Skin of body (tissue), 2 donors: ENCODE data around the gene IL22RA1. TPM values are rescaled to one million over a fixed set of nuclear protein-coding genes. Genes with fewer than 3 reads are reported as not detected.

Experiments
- DNase-seq: peaks from one replicate; lab custom pipeline; 2025; lab: John Stamatoyannopoulos, UW
- total RNA-seq: library from RNA; depleted of rRNA; stranded (reverse); fragments of >200 nt; gene quantifications from one replicate; pipeline ENCODE4 v1.2.3, GENCODE V29; 2014

Gene IL22RA1, protein sequence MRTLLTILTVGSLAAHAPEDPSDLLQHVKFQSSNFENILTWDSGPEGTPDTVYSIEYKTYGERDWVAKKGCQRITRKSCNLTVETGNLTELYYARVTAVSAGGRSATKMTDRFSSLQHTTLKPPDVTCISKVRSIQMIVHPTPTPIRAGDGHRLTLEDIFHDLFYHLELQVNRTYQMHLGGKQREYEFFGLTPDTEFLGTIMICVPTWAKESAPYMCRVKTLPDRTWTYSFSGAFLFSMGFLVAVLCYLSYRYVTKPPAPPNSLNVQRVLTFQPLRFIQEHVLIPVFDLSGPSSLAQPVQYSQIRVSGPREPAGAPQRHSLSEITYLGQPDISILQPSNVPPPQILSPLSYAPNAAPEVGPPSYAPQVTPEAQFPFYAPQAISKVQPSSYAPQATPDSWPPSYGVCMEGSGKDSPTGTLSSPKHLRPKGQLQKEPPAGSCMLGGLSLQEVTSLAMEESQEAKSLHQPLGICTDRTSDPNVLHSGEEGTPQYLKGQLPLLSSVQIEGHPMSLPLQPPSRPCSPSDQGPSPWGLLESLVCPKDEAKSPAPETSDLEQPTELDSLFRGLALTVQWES
- total RNA-seq: 5.0 TPM

DNA sequence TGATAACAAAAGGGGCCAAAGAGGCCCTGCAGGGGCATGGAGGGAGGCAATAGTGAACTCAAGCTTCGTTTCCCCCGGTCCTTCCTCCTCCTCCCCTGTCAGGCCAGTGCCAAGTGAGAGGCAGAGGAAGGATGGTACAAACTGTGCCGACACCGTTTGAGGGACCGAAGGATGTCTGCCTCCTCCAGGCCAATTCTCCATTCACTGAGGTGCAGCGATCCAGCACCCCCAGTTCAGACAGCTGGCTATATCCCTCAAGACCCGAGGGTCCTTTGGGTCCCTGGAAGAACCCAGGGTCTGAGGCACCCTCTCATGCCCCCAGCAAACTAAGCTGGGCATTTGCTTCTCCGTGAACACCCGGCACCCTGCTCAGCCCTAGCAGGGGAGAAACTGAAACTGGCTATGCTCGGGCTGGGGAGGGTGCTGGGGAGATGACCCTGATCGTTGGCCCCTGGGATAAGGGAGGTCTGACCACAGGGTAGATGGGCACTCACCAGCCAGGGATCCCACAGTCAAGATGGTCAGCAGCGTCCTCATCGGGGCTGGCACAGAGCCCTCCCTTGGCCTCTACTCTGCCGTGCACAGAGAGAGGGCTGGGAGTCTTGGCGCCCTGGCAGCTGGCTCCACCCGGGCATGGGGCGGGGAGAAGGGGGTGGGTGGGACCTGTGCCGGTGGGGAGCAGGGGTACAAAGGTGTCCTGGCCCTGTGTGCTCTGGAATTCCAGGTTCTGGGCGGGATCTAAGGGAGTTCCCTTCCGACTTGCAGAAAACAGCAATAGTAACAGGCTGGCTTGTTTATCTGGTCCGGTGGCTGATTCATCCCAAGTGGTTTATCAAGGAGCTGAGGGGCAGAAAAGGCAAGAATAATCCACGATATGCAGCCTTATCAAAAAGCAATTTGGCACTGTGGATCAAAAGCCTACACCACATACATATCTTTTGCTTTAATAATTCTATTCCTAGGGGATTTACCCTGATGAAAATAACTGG is at the start of gene IL22RA1:
Gene IL22RA1, minus strand, starts transcription at position 595 of the 989 bp plus-strand sequence. Its CDS starts 58 bp downstream, at position 537.
- no peak for DNase-seq

DNA sequence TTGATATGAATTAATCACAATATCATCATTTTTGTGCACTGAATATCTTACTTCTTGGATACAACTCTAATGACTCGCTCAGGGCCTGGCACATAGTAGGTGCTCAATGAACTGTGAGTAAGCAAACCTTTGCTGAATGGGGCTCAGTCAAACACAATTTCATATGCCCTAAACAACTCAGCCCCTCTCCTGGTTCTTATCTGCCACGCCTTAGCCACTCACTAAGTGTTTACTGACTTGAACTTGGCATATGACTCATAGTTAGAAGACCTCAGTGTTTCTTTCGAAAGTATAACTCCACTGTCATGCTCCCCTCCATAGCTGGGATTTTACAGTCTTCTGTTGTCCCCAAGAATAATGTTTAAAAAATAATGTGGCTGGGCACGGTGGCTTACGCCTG is 48.9 kb upstream of the IL22RA1 start:
- DNase-seq: no peak

DNA sequence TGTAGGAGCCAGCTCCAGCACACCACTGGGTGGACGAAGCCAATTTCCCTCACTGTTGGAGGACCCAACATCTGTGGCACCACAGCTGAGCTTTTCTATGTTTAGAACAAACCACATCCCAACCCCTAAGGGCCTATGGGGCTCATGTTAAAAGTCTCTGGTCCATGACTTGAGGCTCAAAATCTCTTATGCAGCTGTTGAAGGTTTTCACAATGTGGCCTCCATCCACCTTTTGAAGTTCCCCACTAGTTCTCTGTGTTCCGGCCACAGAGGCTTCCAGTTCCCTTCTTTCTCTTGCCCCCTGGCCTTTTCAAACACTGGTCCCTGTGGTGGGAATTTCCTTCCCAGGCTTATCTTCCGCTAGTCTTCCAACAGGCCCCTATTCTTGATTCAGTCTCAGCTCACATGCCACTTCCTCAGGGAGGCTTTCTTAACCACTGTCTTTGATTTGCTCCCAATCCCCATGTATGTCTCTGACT is 48.1 kb upstream of the IL22RA1 start:
- no peak for DNase-seq

DNA sequence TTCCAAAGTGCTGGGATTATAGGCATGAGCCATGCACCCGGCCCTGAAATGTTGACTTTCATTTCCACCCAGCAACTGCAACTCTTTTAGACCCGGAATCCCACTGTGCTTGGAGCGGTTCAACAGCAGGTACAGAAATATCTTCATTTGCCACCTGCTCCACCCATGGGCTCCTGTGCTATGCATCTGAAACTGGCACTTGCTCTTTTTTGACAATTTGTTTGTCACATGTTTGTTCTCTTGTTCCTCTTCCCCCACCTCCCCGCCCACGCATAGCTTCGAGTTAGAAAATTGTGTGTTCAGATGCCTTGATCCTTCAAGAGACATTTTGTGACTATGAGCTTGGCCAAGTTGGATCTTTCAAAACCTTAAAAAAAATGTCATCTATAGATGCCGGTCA is 46.6 kb upstream of the IL22RA1 start:
- DNase-seq: no peak

DNA sequence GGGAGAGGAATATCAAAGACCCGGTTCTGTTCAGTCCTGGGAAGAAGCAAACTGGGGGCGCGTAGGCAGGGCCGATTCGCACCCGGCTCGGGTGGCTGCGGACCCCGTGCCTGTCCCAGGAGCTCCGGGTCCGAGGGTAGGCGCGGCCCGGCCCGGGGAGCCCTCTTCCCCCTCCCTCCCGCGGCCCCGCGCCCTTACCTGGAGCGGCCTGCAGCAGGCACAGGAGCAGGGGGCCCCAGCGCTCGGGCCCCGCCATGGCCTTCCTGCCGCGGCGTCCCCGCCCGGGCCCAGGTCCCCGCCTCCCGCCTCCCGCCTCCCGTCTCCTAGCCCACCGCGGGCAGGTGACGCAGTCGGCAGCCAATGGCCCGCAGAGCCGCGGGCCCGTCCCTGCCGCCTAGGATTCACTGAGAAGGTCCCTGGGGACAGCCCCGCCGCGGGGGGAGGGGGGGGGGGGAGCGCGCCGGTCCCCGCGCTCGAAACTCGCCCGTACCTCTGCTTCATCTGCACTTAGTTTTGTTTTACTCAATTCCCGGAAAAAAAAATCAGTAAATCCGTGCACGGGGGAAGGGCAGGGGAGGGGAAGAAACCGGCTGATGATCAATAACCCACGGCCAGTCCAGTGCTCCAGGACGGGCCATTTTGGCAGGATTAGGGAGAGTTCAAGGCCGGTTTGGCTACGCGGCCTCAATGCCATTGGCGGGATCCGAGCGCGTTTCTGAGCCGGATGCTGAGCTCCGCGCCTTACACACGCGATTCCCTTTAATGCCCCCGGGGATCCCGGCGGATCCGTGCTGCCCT is 44.3 kb upstream of the IL22RA1 start, which contains the start of gene IFNLR1:
Gene IFNLR1, minus strand, starts transcription at position 297 of the 798 bp plus-strand sequence. Its CDS starts 41 bp downstream, at position 256.
- no peak for DNase-seq

DNA sequence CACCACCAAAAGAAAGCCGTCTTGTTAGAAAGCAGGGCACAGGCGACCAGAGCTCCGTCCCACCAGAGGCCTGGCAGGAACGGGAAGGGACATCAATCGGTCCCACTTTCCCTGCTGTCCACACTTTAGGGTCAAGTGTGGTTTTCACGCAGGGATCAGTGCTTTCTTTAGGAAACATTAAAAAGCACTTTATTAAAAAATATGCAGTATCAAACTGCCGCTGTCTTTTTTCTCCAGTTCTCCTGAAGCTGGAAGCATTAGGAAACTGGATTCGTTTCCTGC is 43.7 kb upstream of the IL22RA1 start:
- DNase-seq: no peak

DNA sequence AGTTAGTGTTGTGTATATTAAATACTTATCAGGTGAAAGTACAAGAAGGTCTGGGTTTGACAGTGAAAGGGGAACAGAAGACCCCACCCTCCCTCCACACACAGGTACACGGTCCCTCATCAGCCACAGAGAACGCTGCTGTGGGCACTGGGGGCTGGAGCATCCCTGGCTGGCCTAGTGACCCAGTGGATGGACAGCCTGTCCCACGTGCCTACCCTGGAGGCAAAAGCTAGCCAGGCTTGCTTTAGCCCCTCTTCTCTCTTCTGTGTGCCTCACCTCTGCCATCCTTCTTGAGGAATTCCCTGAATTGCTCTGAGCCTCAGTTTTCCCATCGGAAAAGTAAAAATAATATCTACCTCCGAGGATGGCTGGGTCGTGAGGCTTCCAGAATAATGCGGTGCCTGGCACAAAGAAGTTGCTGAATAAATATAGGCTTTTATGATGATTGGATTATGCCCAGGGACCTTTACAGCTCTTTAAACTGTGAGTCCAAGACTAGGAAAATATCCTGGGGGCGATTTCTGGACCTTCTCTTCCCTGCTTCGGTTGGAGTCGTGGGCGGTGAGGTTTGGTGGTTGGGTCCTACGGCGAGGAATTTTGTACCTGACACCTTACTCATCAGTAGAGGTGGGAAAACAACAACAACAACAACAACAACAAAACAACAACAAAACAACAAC is 43.2 kb upstream of the IL22RA1 start:
- no peak for DNase-seq

DNA sequence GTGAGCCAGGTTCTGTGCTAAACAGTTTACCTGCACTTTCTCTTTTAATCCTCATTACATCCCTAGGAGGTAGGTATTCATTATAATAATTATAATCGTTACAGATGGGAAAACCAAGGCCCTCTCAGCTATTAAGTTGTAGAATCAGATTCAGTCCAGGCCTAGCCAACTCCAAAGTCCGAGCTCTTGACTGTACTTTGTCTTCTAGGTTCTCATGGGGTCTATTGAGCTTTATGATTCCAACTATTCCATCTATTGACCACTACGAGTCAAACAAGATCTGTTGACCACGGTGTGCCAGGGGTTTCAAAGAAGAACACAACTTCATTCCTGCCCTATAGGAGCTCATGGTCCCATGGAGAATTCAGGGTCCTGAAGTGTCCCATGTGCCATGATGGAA is 42.1 kb upstream of the IL22RA1 start:
- DNase-seq: no peak

DNA sequence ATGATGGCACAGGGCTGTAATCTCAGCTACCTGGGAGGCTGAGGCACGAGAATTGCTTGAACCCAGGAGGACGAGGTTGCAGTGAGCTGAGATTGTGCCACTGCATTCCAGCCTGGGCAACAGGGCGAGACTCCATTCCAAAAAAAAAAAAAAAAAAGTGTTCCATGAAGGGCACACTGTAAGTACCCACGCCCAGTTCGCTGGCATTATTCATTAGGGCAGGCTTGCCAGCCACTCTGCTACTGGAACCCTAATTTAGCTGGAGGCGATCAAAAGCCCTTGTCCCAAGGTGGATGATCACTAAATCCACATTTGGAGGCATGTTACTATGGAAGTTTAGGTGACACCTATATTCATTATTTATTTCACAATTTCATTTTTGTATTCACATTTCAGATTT is 39.1 kb upstream of the IL22RA1 start:
- no peak for DNase-seq

DNA sequence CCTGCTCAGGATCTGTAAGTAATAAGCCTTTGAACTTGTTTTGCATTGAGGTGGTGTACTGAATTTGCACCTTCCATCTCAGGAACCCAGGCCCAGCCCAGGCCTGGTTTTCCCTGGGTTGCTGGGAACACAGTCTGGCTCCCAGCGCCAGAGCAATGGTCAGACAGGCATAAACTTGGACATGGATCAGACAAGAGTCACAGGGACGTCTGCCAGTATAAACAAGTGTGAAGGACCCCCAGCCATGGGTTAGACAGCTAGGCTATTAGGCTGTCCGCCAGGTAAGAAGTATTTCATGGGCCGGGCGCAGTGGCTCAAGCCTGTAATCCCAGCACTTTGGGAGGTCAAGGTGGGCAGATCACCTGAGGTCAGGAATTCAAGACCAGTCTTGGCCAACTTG is 38.7 kb upstream of the IL22RA1 start:
- no peak for DNase-seq

DNA sequence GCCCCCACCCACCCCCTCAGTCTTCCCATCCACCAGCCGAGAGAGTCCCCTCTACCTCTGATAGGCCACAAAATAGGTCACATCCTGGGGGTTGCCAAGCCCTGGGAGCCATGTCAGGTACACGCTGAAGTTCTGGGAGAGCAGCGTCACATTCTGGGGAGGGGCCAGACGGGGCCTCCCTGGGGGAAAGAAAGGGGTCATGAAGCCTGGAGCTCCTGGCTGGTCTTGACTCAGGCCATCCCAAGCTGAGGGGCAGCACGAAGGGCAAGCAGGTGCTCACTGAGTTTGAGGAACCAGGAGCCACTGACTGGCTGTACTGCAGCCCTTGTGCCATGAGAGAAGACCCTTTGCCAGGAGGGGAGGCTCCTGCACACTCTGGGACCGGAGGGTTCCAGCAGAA is 37.7 kb upstream of the IL22RA1 start:
- no peak for DNase-seq

DNA sequence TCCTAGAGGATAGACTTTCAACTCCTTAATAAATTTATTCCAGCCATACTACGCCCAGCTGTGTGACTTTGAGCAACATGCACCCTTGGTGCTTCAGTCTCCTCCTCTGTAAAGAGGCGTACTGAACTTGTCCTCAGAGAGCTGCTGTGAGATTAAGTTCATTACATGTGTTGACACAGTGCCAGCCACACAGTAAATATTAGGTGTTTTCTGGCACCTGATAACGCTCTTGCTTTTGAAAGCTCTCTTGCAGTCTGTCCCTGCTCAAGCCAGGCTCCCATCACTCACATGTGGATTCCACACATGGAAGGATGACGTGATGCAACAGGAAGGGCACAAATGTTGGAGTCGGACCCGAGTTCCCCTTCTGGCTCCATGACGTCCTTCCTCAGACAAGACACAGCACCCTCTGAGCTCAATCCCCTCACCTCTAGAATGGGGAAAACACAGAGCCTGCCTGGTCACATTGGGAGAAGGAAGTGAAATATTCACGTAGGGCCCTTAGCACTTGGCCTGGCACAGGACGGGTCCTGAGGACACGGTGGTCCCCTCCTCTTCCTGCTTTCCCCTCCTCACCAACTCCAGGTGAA is 36.4 kb upstream of the IL22RA1 start:
- DNase-seq: no peak

DNA sequence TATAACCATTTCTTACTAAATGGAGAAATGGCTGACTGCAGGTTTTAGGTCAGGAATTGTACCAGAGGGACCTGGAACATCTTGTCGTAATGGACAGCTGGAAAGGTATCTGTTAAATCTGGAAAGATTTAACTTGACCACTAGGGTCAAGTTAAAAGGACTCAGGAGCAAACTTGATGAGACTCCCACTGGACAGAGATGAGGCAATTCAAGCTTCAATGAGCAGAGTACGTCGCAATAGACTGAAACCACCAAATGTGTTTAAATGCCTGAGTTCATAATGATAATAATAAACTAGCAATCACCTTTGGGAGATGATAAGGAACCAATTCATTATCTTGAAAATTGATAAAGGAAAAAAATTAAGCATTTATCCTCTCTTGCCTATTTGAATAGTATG is 35.5 kb upstream of the IL22RA1 start:
- no peak for DNase-seq

DNA sequence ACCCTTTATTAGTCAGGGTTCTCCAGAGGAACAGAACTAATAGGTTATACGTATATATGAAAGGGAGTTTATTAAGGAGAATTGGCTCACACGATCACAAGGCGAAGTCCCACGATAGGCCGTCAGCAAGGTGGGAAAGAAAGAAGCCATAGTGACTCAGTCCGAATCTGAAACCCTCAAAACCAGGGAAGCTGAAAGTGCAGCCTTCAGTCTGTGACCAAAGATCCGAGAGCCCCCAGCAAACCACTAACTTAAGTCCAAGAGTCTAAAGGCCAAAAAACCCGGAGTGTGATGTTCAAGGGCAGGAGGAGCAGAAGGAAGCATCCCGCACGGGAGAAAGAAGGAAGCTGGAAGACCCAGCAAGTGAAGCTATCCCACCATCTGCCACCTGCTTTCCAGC is 34.2 kb upstream of the IL22RA1 start:
- DNase-seq: no peak

DNA sequence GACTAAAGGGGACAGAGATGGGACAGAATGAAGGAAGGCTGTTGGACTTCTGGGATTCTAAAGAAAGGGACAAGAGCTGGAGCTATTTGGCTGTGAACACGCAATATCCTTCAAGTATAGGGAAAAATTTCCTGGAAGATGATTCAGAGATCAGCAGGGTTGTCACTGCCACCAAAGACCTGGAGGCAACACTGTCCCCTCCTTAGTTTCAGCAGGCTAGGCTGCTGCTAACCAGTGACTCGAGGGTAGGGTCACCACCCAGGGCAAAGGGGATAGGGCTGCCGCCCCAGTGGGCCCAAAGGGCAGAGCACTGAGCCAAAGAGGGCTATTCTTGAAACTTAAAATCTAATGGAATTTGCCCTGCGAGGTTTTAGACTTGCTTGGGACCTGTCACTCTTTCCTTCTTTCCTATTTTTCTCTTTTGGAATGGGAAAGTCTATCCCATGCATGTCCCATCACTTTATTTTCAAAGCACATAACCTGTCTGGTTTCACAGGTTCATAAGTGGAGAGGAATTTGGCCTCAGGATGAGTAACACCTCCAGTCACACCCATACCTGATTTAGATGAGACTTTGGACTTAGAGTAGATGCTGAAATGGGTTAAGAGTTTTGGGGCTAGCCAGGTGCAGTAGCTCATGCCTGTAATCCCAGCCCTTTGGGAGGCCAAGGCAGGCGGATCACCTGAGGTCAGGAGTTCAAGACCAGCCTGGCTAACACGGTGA is 32.3 kb upstream of the IL22RA1 start:
- no peak for DNase-seq

DNA sequence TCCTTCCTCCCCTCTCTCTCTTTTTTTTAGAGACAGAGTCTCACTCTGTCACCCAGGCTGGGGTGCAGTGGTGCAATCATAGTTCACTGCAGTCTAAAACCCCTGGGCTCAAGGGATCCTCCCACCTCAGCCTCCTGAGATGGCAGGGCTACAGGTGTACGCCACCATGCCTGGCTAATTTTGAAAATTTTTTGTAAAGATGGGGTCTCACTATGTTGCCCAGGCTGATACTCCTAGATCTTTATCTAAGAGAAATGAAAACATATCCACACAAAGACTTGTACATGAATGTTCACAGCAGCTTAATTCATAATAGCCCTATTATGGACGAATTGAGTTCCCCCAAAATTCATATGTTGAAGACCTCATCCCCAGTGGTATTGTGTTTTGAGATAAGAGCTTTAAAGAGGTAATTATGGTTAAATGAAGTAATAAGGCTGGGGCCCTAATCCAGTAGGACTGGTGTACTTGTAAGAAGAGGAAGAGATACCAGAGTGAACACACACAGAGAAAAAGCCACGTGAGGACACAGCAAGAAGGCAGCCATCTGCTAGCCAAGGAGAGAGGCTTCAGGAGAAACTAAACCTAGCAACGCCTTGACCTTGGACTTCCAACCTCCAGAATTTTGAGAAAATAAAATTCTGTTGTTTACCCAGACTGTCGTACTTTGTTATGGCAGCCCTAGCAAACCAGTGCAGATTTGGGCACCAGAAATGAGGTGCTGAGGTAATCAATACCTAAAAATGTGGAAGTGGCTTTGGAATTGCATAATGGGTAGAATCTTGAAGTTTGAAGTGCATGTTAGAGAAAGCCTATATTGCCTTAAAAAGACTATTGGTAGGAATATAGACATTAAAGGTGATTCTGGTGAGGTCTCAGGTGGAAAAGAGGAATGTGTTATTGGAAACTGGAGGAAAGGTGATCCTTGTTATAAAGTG is 31.0 kb upstream of the IL22RA1 start:
- no peak for DNase-seq

DNA sequence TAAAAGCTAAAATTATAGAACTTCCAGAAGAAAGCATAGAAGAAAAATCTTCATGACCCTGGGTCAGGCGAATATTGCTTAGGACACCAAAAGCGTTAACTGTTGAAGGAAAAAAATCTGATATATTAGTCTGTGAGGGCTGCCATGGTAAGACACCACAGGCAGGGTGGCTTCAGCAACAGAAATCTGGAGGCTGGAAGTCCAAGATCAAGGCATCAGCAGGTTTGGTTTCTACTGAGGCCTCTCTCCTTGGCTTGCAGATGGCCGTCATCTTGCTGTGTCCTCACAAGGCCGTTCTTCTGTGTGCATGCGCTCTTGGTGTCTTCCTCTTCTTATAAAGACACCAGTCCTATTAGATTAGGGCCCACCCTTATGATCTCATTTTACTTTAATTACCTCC is 29.7 kb upstream of the IL22RA1 start:
- no peak for DNase-seq

DNA sequence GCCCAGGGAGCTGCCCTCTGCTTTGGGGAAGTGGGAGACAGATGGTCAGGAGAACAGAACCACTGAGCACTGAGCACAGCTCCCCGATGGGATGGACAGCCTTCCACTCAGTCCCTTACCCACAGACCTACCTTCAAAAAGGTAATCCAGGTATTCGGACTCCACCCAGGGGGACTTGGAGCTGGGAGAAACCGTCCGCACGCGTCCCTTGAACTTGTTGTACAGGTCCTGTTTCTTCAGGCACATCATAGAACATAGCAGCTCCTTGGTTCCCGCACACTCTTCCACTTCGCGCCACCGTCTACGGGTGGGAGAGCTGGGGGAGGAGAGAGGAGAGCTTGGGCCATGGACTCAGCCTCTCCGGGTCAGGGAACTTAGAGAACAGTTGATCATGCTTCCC is 26.3 kb upstream of the IL22RA1 start:
- no peak for DNase-seq
